ENCODE measurements around the gene RBM26.

DNA sequence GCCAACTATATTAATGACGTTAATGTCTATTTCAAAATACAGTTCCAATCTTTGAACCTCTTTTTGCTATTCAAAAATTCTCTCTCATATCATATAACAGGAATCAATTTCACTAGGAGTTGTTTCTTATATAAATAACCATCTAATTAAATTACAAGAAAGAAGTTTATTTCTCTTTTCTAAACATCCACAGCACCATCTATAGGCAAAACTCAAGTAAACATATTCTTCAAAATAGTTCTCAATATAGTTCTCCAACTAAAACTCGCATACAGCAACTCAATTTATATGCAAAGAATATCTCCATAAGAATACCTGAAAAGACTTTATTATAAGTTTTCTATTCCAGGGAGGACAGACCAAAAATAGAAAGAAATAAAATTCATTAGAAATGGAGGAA, 65.6 kb downstream of the RBM26 start:
- TF ChIP-seq CTCF (conservative IDR thresholded peaks at IDR 0.05; ENCODE audit: low read depth, low read length), result no peak; the same call in 1 of the 2 replicates
- no peak for TF ChIP-seq EZH2 (IDR thresholded peaks at IDR 0.05; ENCODE audit: borderline replicate concordance, low read depth, low read length, poor library complexity, severe bottlenecking)
